RKO (cell line): ENCODE measurements around the gene PRR35.

Experiments used
- DNase-seq: peaks from one replicate; pipeline ENCODE4 v3.0.0-alpha.2; 2016; ENCODE audit warnings: low spot score

PRR35 gene

GRCh38 chr16:564690-565418 is 4.7 kb downstream of the PRR35 start:
- no peak for DNase-seq

- DNase-seq: no peak
These were observed 5.5 kb downstream of the PRR35 start for GRCh38 chr16:565419-566330.

GRCh38 chr16:566475-567372 is 6.5 kb downstream of the PRR35 start, which contains the start of gene NHLRC4:
NHLRC4 (plus strand) TSS chr16:567005; CDS start chr16:568048, 1,043 bp downstream.
- DNase-seq: no peak

- no peak for DNase-seq
These were observed 7.4 kb downstream of the PRR35 start for GRCh38 chr16:567373-568256.

GRCh38 chr16:568401-569258 is 8.4 kb downstream of the PRR35 start:
- no peak for DNase-seq

DNA sequence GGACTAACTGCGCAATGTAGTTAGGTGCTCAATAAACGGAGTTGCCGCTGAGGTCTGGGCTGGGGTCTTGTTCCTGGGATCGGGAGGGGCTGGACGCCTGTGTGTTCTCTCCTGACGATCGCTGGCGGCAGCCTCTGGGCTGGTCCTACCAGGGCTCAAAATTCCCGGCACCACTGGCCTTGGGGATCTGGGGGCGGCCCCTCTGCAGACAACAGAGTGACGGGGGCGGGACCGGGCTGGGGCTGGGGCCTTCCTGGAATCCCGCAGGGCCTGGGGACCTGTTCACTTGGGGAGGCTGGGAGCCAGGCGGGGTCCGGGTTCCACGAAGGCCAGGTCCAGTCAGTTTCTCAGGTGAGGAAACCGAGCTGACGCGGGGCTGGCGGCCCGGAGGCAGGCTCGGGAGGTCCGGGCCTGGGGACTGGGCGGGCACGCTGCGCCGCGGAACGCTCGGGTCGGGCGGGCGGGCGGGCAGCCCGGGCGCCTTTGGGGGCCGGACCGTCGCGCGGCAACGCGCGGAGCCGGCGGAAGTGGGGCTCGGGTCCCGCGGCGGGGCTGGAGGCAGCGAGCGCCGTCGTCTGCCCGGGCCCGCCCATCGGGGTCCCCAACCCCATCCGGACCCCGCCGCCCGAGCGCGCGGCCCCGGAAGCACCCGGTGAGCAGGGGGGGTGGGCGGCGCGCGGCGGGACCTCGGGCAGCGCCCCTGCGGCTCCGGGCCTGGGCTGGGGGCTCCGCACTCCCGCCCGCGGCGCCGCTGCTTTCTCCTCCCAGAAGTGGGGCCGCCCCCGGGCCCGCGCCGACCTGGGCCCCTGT is 9.5 kb downstream of the PRR35 start, which contains the start of gene PIGQ:
Gene PIGQ, plus strand, starts transcription at position 524 of the 810 bp plus-strand sequence. CDS start 4,107 bp downstream, outside the sequence.
- DNase-seq: peak; percentile 61

DNA sequence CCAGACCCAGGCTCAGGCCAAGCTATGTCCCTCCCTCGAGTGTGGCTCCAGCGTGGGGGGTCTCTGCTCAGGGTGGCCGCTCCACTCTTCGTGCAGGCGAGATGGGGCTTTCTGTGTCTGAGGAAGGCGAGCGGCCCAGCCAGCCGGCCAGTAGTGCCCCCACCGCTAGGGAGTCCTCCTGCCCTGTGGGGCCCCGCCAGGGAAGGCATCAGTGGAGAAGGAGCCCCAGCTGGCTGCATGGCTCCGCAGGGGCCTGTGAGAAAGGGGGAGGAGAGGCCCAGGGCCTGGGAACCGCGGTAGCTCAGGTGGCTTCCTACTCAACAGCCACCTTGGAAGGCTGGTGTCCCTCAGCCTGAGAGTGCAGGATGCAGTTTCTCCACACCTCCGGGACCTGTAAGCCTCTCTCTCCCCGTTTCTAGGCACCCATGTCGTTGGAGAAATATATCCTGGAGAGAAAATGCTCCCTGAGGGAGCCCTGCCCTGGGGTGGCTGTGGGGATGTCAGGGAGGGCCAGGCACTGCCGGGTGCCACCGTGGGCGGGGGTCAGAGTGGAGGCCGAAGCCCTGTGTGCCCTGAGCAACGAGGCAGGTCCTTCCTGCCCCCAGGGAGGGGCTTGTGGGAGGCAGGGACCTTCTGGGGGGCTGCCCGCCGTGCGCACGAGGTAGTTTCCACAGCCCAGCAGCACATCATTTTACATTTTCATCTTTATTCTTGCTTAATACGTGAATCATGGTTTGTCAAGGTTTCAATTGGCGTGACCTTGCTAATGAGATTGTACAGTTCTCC is 12.9 kb downstream of the PRR35 start:
- no peak for DNase-seq

DNA sequence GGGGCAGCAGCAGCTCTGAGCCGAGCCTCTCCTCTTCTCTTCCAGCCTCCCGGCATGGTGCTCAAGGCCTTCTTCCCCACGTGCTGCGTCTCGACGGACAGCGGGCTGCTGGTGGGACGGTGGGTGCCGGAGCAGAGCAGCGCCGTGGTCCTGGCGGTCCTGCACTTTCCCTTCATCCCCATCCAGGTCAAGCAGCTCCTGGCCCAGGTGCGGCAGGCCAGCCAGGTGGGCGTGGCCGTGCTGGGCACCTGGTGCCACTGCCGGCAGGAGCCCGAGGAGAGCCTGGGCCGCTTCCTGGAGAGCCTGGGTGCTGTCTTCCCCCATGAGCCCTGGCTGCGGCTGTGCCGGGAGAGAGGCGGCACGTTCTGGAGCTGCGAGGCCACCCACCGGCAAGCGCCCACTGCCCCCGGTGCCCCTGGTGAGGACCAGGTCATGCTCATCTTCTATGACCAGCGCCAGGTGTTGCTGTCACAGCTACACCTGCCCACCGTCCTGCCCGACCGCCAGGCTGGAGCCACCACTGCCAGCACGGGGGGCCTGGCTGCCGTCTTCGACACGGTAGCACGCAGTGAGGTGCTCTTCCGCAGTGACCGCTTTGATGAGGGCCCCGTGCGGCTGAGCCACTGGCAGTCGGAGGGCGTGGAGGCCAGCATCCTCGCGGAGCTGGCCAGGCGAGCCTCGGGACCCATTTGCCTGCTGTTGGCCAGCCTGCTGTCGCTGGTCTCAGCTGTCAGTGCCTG is 14.0 kb downstream of the PRR35 start:
- no peak for DNase-seq

DNA sequence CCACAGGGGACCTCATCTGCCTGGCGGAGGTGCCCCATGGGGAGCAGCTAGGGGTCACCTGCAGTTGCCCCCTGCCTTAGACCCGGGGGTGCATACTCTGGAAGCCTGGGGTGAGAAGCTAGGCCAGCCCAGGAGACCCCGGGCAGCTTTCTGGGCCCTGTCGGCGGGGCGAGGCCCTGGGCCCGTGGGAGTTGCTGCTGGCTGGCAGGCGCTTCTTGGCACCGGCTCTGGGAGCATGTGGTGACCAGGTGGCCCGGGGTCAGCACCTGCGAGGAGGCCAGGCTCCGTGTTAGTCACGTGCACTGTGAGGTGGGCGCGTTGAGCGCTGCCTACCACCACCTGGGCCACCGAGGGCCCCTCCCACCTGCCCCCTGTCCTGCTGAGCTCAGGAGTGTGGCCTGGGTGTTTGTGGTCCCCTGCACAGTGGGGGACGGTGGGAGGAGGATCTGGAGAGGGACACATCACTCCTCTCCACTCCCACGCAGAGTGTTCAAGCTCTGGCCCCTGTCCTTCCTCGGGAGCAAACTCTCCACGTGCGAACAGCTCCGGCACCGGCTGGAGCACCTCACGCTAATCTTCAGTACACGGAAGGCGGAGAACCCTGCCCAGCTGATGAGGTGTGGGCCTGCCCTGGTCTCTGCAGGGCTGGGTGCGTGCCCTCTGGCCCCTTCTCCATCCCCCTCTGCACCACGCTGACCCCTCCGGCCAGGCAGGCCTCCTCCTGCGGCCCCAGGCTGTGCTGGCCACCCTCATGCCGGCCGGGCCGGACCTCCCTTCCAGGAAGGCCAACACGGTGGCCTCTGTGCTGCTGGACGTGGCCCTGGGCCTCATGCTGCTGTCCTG is 15.4 kb downstream of the PRR35 start:
- no peak for DNase-seq

DNA sequence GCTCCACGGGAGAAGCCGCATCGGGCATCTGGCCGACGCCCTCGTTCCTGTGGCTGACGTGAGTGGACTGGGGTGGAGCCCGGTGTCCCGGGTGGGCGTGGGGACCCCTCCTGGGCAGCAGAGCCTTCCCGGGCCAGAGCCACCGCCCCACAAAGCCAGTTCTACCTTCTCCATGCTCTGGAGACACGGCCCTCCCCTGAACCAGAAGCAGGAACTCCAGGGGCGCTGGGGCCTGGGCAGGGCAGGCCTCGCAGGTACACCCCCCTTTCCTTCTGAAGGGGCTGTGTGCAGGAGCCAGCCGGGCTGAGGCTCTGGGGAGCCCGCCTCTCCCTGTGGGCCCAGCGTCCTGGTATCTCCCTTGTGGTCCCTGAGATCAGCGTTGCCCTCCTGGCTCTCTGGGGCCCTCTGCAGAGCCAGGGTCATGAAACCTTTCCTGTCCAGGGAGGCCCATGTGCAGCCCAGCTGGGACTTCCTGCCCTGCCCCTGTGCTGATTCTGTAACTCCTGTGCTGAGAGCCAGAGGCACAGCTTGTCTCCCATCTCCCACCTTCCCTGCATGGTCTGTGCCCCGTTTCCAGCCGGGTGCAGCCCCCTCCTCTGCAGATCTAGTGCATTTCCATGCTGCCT is 16.1 kb downstream of the PRR35 start:
- no peak for DNase-seq

- no peak for DNase-seq
These were observed 16.6 kb downstream of the PRR35 start for GRCh38 chr16:576823-577201.

DNA sequence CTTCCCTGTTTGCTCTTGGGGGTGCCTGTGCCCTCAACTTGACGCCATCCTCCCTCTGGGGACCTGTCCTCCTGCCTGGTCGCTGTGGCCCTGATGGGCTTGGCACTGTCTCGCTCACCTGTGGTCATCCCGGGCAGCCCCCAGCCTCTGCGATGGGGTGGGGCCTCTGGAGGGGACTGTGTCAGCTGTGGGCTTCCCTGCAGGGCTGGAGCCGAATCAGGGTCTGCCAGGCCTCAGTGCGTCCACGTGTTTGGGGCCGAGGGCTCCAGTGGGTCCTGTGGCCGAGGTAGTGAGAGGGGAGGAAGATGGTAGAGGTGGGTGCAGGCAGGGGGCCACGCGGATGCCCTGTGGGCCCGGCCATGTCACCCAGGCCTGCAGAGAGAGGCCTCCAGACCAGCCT is 17.6 kb downstream of the PRR35 start:
- DNase-seq: no peak

- no peak for DNase-seq
These were observed 18.2 kb downstream of the PRR35 start for GRCh38 chr16:578232-578869.

GRCh38 chr16:578870-579405 is 18.7 kb downstream of the PRR35 start:
- DNase-seq: no peak
